Spleen (tissue), 7 donors: ENCODE results near the gene FGFR2.

Source experiments
- POLR2A ChIP-seq, 3 donors: fragments of 450-650 bp; IDR thresholded peaks; one replicate each; pipeline ENCODE4 v1.5.1; 2017; ENCODE audit warnings: antibody characterized with exemption in 3 of 3, mild to moderate bottlenecking in 1 of 3
- POLR2AphosphoS5 ChIP-seq, 3 donors: sonication (generic); formaldehyde crosslinking; IDR thresholded peaks; one replicate each; pipeline ENCODE4 v1.5.1; 2017; ENCODE audit warnings: antibody characterized with exemption in 3 of 3
- TF ChIP-seq, protein P1 (sequence below), 11 experiments: fragments of 200-600 bp in 7 of 11; fragments of 450-650 bp in 4 of 11; sonication (generic) in 4 of 11; IDR thresholded peaks in 8 of 11; conservative IDR thresholded peaks in 3 of 11; 1 replicate in 7 of 11; 2 replicates in 4 of 11; pipeline versions ENCODE4 v1.4.0 to v1.8.0; 2016 to 2021; ENCODE audit warnings: antibody characterized with exemption in 11 of 11, inconsistent platforms in 4 of 11, mild to moderate bottlenecking in 1 of 11
- donor health status: DM: no; HTN: no; CAD: no; lungs with moderate emphysema.
- donor health status: DM: no; HTN: no; CAD: no.
- donor health status: DM: no; HTN: no; CAD: no.

DNA sequence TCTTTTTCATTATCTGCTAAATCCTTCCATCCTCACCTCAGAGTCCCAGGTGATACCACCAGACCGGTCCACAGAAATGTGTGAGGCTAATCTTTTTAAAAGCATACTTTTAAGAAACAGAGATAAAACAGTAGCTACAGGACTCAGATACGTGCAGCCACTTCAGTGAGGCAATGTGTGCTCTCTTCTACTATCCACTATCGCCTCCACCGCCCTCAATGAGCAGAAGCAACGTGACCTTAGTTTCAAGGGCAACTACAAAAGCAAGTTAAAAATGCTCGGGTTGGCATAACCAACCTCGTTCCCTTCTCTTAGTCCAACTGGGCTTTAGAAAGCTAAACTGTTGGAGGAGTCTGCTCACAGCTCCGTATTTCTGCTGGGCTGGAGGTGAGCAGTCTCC, 4.2 kb downstream of the FGFR2 start:
- TF ChIP-seq, protein P1, sequence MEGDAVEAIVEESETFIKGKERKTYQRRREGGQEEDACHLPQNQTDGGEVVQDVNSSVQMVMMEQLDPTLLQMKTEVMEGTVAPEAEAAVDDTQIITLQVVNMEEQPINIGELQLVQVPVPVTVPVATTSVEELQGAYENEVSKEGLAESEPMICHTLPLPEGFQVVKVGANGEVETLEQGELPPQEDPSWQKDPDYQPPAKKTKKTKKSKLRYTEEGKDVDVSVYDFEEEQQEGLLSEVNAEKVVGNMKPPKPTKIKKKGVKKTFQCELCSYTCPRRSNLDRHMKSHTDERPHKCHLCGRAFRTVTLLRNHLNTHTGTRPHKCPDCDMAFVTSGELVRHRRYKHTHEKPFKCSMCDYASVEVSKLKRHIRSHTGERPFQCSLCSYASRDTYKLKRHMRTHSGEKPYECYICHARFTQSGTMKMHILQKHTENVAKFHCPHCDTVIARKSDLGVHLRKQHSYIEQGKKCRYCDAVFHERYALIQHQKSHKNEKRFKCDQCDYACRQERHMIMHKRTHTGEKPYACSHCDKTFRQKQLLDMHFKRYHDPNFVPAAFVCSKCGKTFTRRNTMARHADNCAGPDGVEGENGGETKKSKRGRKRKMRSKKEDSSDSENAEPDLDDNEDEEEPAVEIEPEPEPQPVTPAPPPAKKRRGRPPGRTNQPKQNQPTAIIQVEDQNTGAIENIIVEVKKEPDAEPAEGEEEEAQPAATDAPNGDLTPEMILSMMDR (IDR thresholded peaks at IDR 0.05 in 8 of 11, conservative IDR thresholded peaks at IDR 0.05 in 3 of 11), result no peak
- TF ChIP-seq POLR2A (IDR thresholded peaks at IDR 0.05) (no peak), POLR2AphosphoS5 (IDR thresholded peaks at IDR 0.05) (no peak)
